Measurements from ENCODE around the gene HEATR3. TPM values are rescaled to one million over a fixed set of nuclear protein-coding genes. Genes with fewer than 3 reads are reported as not detected.

Gene HEATR3
- total RNA-seq, 1 donor from 2014 or later: 16.8 TPM

DNA sequence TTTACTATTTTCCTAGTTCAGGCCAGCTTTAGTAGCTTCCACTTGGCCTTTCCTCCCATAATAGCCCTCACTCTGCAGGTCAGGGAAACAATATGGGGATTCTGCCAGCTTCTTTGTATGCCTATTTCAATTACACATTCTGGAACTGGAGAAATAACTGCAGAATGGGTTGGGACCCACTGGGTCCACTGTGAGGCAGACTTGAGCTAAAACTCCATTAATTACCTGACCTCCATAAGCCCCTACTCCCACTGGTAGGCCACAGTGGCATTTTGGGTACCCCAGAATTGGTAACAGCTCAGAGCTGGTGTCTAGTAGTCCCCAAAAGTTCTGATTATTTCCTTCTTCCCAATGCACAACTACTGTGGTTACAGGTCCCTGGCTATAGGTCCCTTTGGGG is 70.6 kb downstream of the HEATR3 start:
- ATAC-seq (no peak), DNase-seq (no peak)
- TF ChIP-seq, protein P1, sequence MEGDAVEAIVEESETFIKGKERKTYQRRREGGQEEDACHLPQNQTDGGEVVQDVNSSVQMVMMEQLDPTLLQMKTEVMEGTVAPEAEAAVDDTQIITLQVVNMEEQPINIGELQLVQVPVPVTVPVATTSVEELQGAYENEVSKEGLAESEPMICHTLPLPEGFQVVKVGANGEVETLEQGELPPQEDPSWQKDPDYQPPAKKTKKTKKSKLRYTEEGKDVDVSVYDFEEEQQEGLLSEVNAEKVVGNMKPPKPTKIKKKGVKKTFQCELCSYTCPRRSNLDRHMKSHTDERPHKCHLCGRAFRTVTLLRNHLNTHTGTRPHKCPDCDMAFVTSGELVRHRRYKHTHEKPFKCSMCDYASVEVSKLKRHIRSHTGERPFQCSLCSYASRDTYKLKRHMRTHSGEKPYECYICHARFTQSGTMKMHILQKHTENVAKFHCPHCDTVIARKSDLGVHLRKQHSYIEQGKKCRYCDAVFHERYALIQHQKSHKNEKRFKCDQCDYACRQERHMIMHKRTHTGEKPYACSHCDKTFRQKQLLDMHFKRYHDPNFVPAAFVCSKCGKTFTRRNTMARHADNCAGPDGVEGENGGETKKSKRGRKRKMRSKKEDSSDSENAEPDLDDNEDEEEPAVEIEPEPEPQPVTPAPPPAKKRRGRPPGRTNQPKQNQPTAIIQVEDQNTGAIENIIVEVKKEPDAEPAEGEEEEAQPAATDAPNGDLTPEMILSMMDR (IDR thresholded peaks at IDR 0.05): no peak
- no peak overlapping the region for H3K4me3 ChIP-seq
- H3K9me3 ChIP-seq: no peaks in the 10 kb centered on the region
- no peak overlapping the region for H3K27ac ChIP-seq
- H3K4me1 ChIP-seq: no peaks in the 10 kb centered on the region
- intact Hi-C loops (cut with DNase I): no loop called here
- H3K36me3 ChIP-seq: no peaks in the 10 kb centered on the region
- H3K27me3 ChIP-seq: no peaks in the 10 kb centered on the region

DNA sequence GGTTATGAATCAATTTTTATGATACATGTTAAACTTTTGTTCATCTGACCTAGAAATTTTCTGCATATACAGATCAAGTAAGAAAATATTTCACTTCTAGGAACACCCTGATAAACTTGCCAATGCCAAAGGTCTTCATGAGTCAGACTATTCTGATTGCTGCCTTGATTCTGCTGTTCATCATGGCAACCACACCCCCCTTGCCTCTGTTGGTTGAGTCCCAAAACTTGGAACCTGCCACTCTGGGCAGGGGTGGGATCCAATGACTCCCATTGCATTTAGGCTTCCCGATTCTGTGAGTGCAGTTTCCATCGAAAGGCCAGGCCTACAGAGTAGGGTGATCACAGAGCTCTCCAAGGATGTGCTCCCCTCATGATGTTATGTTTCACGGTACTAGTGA is 71.5 kb downstream of the HEATR3 start:
- no peak for ATAC-seq
- H3K27me3 ChIP-seq: no peaks in the 10 kb centered on the region
- H3K27ac ChIP-seq: no peak overlapping the region
- H3K4me1 ChIP-seq: no peaks in the 10 kb centered on the region
- DNase-seq: no peak
- intact Hi-C loops (cut with DNase I): no loop called here
- H3K36me3 ChIP-seq: no peaks in the 10 kb centered on the region
- TF ChIP-seq, protein P1 (IDR thresholded peaks at IDR 0.05): no peak
- H3K9me3 ChIP-seq: no peaks in the 10 kb centered on the region
- no peak overlapping the region for H3K4me3 ChIP-seq

DNA sequence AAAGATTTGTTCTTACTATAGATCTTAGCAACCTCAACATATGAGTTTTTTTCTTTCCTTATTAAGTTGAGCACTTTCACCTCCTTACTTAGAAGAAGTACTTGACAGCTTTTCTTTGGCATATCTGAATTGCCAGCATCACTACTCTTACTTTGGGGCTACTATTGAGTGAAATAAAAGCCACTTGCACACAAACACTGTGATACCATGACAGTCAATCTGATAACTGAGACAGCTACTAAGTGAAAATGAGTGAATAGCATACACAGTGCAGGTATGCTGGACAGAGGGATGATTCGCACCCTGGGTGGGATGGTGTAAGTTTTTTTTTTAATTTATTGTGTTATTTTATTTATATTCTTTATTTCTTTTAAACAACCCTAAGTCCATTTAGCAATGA is 73.8 kb downstream of the HEATR3 start:
- H3K27ac ChIP-seq: no peak overlapping the region
- ATAC-seq: no peak
- H3K4me1 ChIP-seq: no peaks in the 10 kb centered on the region
- intact Hi-C loops (cut with DNase I): no loop called here
- H3K9me3 ChIP-seq: no peaks in the 10 kb centered on the region
- no peaks in the 10 kb centered on the region for H3K27me3 ChIP-seq
- no peak for DNase-seq
- H3K36me3 ChIP-seq: no peaks in the 10 kb centered on the region
- no peak overlapping the region for H3K4me3 ChIP-seq
- TF ChIP-seq, protein P1 (IDR thresholded peaks at IDR 0.05): no peak

DNA sequence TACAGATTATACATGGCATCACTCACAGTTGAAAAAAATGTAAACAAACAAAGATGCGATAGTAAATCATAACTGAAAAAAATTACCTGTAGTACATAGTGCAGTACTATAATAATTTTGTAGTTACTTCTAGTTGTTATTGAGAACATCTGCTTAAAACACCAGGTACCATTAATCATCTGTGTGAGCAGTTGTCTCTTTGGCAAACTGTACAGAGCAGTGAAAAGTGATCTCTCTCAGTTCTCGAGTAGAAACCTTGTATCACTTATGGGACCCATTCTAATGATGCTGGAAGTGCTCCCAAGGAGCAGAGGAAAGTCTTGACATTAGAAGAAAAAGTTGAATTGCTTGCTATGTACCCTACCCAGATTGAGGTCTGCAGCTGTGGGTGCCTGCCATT is 78.4 kb downstream of the HEATR3 start:
- Histone ChIP-seq H3K27ac (no peak overlapping the region), H3K36me3 (no peaks in the 10 kb centered on the region), H3K27me3 (no peaks in the 10 kb centered on the region), H3K4me3 (no peak overlapping the region), H3K9me3 (no peaks in the 10 kb centered on the region), H3K4me1 (peaks cover 5% of the 10 kb centered on the region)
- TF ChIP-seq, protein P1 (IDR thresholded peaks at IDR 0.05): no peak
- intact Hi-C loops (cut with DNase I): no loop called here
- no peak for DNase-seq
- no peak for ATAC-seq

DNA sequence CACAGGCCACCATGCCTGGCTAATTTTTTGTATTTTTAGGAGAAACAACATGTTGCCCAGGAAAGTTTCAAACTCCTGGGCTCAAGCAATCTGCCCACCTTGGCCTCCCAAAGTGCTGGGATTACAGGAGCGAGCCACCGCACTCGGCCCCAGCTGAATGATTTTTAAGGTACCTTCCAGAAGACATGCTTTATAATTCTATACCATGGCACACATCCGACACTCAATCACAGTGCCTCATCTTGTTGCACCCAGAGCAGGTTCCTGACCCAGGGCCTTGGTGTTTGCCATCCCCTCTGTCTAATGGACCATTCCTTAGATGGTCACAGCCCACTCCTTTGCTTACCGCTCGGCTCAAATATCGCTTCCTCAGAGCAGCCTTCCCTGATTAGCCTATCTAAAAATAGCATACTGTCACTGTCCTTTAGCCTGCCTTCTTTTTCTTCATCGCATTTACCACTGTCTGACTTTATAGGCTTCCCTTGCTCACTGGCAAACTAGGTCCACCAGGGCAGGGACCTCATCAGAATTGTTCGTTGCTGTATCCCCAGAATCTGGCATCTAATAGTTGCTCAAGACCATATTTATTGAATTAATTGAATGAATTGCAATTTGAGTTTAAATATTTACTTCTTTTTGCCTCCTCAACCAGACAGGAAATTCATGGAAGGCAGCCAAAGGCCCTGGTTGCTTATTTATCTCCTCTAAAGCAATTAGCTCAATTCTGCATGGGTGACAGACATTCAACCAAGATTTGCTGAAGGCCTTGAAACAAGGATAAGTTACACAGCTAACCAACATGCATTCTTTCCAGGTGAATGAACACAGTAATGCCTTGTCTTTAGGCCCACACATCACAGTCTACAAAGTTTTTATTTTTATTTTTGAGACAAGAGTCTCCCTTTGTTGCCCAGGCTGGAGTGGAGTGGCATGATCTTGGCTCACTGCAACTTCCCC is 81.0 kb downstream of the HEATR3 start:
- intact Hi-C loops (cut with DNase I): no loop called here
- Histone ChIP-seq H3K36me3 (no peaks in the 10 kb centered on the region), H3K9me3 (no peaks in the 10 kb centered on the region), H3K27ac (no peak overlapping the region), H3K4me1 (peaks cover 5% of the 10 kb centered on the region), H3K27me3 (no peaks in the 10 kb centered on the region), H3K4me3 (no peak overlapping the region)
- no peak for ATAC-seq
- TF ChIP-seq, protein P1 (IDR thresholded peaks at IDR 0.05): no peak
- no peak for DNase-seq
